Measurements from ENCODE around the gene SCUBE1. TPM values are rescaled to one million over a fixed set of nuclear protein-coding genes. Genes with fewer than 3 reads are reported as not detected.
A peak's percentile ranks its signal among the peaks of the same experiment; 100 is the strongest.

Gene SCUBE1
- total RNA-seq, 1 donor from 2014 or later, result 140 TPM

DNA sequence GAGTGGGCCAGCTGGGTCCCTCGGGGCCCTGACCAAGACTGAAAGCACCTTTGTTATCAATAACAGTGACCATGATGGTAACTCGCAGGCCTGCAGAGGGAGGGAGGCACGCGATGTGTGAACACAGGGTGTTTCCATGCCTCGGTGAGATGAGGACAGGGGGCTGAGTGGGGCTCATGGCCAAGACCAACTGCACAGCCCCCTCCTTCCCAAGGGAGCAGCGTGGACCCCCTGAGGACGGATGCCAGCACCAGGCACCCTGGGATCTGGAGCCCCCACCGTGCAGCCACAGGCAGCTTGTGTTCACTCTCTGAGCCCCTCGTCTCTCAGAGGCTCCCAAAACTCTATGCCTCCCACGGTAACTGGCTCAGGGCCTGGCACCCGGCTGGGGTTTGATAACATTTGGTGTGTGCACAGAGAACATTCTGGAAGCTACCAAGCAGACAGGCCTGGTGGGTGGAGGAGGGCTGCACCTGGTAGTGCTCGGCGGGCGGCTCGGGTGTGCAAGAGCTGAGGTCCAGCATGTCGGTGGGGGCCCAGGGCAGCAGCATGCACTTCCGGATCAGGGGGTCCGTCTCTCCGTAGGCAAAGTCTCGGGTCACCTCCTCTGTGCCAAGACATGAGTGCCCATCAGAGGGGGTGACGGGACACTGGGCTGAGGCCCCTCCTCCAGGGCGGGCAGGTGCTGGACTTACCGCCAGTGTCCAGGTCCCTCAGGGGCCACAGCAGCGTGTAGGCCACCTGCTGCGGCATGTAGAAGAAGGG, 163.8 kb downstream of the SCUBE1 start:
- DNase-seq (ENCODE audit: low spot score) (no peak), ATAC-seq (no peak)
- intact Hi-C loops (cut with DNase I), result no loop called here

DNA sequence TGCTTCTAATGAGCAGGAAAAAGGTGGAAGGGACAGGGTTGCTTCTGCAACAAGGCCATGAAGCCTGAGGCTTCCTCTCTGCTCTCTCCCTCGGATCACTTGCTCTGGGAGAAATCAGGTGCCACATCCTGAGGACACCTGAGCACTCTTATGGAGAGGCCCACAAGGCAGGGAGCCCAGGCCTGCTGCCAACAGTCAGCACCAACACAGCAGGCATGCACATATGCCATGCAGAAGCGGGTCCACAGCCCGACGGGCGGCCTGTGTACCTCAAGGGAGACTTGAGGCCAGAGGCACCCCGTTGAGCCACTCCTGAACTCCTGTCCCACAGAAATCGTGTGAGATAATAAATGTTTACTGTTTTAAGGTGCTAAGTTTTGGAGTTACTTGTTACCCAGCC, 165.7 kb downstream of the SCUBE1 start:
- intact Hi-C loops (cut with DNase I), result no loop called here
- DNase-seq (ENCODE audit: low spot score) (no peak), ATAC-seq (no peak)

DNA sequence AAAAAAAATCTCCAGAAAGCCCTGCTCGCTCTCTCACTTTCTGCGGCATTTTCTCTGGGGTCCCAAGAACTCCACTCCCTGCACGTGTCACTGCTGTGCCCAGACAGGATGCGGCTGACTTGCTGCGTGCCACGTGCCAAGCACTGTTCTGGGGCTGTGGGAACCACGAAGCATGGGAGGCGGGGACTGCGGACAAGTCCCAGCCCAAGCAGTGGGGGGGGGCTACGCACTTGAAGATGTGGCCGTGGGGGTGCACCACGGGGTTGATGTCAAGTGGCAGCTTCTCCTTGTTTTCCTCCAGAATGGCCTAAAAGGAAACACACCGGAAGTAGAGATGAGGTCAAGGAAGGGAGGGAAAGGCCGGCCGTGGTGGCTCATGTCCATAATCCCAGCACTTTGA, 167.1 kb downstream of the SCUBE1 start:
- DNase-seq (ENCODE audit: low spot score) (no peak), ATAC-seq (no peak)
- intact Hi-C loops (cut with DNase I), result no loop called here

DNA sequence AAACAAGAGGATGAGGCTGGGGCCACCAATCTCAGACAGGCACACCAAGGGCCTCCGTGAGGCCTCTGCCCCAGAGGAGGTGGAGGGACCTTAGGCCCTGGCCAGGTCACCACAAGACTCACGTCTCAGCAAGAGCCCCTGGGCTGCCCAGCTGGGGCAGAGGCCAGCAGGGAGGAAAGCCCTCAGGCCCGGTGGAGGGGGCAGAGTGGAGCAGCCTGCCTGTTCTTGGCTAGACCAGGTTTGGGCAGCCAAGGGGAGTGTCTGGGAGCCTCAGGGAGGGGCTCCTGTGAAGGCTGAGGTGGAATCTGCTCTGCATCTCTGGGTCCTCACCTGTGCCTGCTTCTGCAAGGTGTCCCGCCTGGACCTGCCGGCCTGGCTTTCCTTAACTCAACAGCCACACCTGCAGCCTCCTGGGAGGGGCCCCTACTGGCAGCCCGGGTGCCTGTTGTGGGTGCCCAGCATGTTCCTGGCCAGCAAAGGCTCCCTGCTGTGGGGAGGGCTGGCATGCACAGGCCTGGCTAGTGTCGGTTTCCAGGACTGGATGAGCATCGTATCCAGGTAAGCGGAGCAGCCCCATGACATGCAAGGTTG, 168.1 kb downstream of the SCUBE1 start:
- ATAC-seq (no peak), DNase-seq (ENCODE audit: low spot score) (no peak)
- intact Hi-C loops (cut with DNase I), result no loop called here

DNA sequence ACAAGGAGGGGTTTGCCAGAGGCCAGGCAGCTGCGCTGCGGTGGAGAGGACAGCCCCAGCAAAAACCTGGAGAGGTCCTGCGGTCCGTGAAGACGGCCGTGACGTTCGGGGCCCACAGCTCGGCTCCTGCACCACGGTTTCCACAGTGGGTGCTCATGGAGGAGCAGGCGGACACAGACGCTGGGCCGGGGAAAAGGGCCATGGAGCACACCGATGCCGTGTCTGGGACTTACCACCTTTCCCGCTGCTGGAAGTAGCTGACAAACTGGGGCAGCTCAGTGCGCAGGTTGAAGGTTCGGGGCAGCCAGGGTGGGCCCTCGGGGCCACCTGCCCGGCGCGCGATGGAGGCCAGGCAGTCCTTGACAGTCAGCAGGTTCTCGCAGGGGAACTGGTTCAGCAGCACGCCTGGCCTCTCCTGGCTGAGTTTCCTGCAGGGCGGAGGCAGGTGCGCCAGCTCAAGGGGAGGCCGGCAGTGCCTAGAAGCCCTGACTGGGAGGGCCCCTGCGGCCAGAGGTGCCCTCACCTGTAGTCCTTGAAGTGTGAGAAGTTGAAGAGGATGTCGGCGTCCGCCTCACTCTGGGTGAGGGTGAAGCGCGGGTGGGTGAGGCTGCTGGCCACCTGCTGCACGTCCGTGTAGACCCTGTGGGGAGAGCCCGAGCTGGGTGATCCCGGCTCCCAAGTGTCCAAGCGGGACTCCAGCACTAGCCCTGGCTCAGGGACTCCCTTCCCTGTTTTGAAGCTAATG, 169.0 kb downstream of the SCUBE1 start:
- no peak for DNase-seq (ENCODE audit: low spot score)
- ATAC-seq, result no peak
- intact Hi-C loops (cut with DNase I), result no loop called here

DNA sequence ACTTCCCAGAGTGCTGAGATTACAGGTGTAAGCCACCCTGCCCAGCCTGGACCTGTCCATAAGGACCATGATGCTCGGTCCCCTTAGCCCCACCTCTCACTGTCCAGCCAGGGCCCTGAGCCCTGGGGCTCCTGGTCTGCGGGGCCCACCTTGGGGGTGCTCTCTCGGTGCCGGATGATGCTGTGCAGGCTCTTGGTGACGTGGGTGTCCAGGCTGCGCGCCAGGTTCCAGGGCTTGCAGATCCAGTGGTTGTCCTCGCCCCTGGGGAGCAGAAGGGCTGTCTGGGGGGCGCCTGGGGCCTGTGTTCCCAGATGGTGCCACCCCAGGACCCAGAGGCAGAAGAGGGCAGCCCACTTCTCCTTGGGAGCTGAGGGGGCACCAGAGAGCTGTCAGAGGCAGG, 169.6 kb downstream of the SCUBE1 start:
- ATAC-seq (no peak), DNase-seq (ENCODE audit: low spot score) (no peak)
- intact Hi-C loops (cut with DNase I), result no loop called here

DNA sequence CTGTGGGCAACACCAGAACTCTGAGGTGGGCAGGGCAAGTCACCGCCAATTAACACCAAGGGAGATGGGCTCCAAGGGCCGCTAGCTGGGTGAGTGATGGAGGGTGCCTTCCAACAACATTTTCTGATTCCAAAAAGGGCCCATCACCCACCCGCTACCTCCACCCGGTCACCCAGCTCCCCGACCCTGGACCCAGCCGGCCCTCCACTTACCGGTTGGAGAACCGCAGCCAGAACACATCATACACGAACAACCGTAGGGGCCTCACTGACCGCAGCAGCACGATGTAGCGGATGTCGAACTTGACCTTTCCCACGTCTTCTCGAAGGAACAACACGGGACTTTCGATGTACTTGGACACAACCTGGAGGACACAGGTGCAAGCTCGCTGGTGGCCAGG, 171.0 kb downstream of the SCUBE1 start:
- intact Hi-C loops (cut with DNase I), result no loop called here
- DNase-seq (ENCODE audit: low spot score), result no peak
- ATAC-seq, result no peak

DNA sequence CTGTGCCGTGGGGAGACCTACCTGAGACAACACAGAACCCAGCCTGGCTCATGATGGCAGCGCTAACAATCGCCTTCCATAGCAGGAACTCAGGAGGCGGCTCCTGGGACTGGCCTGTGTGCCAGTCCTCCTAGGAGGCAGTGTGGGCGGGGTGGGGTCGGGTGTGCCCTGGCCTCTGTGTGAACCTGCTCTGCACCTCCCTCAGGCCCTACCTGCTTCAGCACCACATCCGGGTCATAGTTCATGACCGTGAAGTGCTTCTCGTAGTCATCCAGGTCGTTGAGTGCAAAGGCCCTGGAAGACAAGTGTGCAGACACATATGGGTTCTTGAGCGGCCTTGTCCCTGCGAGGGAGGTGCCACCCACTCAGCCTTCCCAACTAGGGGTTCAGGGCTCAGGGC, 171.6 kb downstream of the SCUBE1 start:
- intact Hi-C loops (cut with DNase I), result no loop called here
- ATAC-seq, result no peak
- DNase-seq (ENCODE audit: low spot score), result no peak

DNA sequence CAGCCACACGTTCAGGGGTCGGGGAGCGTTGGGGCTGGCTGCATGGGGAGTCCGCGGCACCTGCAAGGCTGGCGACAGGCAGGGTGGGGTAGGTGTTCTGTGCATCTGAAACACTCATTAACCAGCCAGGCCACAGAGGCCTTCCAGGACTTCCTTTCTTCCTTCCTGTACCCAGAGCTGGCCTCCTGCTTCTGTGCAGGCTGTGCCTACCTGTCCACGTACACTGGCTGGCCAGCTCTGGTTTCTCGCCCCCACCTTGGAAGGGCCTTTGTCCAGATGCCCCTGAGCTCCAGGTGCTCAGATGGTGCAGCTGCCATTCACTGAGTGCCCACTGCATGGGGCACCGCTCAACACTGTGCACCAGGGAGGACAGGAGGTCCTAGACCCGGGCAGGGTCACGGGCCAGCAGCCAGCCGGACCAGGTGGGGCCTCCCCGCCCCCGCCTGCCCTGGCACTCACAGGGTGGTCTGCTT, 172.1 kb downstream of the SCUBE1 start:
- ATAC-seq (no peak), DNase-seq (ENCODE audit: low spot score) (no peak)
- intact Hi-C loops (cut with DNase I), result no loop called here

DNA sequence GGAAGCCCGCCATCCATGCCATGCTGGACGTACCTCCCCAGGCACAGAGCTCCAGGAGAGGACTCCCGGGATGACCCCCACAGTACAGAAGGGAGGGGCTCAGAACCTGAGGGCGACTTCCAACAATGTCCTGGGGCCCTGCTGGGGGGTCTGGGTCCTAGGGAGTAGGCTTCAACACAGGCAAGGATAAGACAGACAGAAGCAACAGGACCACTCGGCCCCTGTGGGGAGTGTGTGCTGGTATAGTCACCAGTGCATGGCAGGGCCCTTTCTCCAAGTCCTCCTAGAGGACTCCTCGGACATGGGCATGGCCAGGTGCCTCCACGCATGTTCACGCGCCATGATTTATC, 173.1 kb downstream of the SCUBE1 start:
- ATAC-seq (no peak), DNase-seq (ENCODE audit: low spot score) (no peak)
- intact Hi-C loops (cut with DNase I), result no loop called here

DNA sequence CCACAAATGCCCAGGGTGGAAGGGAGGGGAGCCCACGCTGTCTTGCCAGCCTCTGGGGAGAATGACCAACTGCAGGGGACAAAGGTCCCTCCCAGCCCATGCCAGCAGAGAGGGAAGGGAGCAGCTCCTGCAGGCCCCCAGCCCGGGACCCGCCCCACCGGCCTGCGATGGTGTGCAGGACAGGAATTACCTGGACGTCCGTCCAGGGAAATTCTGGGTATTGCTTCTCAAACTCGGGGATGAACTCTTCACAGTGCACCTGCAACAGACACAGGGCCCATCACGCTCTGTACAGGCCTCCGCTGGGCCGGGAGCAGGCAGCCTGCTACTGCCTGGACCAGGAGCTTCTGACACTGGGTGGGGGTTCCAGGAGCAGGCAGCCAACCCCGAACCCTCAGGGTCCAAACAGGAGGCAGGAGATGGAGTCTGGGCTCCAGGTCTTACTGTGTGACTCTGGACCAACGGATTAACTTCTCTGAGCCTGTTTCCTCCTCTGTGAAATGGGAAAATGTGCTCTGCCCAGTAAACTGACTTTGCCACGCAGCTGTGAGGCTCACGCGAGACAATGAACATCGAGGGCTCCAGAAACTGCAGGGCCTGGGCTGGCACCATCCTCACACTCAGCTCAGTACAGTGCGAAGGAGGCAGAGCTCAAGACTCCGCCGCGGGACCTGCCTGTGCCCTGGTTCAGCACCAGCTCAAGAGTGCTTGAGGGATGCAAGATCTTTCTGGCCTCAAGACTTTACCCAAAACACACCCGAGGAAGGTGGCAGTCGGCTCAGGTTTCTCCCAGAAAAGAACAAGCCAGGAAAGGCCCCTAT, 173.7 kb downstream of the SCUBE1 start:
- ATAC-seq (no peak), DNase-seq (ENCODE audit: low spot score) (no peak)
- intact Hi-C loops (cut with DNase I), result no loop called here

DNA sequence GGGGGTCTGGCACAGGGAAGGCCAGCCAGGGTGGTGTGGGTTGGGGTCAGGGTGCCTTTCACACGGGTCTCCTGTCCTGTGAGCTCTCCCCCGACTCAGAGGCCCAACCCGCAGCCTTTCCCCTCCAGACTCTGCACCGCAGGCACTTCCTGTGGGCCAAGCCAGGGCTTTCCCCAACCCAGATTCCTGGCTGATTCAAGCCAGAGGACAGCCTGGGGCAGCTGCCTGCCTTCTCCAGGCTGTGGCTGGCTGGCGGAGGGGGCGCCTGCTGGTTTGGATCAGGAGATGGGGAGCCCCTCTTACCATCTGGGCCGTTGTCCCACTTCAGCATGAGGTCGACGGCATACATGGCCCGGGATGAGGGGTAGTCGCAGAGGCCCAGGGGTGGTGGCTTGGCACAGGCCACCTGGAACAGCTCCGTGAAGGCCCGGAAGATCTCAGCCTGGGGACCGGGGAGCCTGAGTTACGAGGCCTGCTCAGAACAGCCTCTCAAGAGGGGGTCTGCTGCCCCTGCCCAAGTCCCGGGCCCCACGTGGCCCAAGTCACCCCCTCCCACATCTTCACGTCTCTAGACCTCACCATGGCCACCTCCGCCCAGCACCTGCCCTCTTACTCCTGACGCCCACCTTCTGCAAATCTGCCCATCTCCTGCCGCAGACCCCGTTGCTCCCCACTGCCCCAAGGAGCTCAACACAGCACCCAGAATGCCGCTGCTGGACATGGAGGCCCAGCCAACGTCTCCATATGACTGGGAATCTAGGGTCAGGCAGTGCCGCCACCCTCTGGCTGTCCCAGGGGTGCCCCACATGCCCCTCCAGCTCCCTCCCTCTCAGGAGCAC, 174.5 kb downstream of the SCUBE1 start:
- ATAC-seq, result no peak
- intact Hi-C loops (cut with DNase I), result no loop called here
- no peak for DNase-seq (ENCODE audit: low spot score)

DNA sequence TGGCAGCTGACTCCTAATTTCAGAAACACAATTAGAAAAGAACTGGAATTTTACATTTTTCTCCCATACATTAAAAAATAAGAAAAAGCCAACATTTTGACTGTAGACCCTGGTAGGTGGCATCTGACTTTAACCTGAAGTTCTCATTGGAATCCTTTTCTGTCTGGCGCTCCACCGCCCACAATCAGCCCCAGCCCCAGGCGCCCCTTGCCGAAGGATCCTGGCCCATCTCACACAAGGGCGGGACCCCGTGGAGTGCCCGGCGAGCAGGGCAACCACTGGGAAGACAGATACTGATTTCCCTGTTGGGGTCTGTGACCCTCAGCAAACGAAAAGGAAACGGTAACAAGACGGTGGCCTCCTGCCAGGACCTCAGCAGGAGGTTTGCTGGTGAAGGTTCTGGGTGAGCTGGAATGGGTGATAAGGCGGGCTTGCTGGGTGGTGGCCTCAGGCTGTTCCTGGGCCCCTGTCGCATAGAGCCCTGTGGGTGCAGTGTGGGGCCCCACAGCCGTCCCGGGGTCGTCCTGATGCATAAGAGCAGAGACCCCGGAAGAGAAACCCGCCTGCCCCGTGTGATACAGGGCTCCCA, 176.1 kb downstream of the SCUBE1 start:
- ATAC-seq (no peak), DNase-seq (ENCODE audit: low spot score) (no peak)
- intact Hi-C loops (cut with DNase I), result no loop called here

DNA sequence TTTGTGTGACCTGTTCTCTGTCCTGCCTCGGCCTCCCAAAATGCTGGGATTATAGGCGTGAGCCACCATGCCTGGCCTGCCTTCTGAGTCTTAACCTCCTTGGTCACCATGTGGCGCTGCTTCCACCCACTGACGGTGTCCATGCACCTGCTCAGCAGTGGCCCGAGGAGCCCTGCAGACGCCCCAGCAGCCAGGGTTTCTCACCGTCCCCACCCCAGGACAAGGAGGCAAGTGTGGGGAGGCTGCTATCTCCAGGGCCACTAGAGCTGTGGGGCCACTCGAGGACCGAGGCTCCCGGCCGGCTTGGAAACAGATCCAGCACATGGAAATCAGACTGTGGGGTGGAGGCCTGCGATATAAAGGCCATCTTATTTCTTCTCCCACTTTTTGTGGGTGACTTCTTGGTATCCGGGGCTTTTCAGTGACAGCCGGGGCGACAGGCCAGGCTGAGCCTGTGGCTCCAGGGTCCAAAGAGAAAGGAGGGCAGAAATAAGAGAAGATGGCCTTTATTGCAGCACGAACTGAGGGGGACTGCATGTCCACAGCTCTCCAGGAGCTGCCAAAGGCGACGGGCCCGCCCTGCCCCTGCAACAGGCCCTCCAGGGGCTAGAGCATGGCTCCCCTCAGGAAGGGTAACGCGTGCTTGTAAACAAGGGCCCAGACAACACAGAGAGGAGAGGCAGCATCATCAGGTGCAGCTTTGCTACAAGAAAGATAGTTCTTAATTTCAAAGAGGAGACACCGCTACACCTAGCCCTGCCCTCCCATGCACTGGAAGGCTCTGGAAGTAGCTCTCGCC, 176.8 kb downstream of the SCUBE1 start:
- no peak for ATAC-seq

DNA sequence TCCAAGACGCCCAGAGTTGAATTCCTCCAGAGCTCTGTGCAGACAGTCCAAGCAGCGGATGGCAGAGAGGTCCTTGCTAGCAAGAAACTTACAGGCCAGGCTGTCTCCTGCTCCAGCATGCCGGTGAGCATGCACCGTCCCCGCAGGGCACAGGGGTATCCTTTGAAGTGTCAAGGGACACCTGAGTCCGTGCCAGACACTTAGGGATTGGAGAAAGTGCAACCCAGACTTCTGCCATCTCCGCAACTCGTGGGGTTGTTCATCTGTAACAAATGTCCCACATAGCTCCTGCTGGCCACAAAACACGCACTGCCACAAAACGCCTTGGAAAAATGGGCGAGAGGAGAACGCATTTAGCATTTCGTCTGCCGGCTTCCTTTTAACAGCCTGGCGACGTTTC, 178.5 kb downstream of the SCUBE1 start:
- intact Hi-C loops (cut with DNase I), result no loop called here
- DNase-seq (ENCODE audit: low spot score) (no peak), ATAC-seq (no peak)

More for the DNA sequence above, 176.8 kb downstream of the SCUBE1 start:
- DNase-seq (ENCODE audit: low spot score), result no peak
- intact Hi-C loops (cut with DNase I), result no loop called here

DNA sequence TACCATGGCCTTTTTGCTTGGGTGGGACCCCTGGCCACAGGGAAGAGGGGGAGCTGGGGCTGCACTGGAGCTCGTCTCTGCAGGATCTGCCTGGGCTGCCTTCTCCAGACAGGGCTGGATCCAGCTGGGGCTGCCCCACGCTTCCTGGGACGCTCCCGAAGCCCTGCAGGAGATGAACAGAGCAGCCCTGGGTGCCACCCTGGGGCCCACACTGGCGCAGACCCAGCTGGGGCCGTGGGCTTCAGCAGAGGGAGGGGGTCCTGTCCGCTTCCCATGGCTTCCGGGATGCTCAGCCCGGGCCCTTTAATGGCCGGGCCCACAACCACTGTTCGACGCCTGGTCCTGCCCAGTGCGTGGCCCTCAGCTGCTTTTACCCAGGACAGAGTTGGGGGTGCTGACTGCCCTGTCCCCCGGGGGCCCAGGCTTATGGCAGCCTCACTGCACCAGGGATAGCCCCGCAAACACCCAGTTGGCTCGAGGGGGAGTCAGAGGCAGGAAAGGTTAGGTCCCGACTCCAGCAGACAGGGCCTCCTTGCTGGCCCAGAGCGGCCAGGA, 179.9 kb downstream of the SCUBE1 start:
- intact Hi-C loops (cut with DNase I), result no loop called here
- DNase-seq (ENCODE audit: low spot score), result no peak
- ATAC-seq, result peak; percentile 7

DNA sequence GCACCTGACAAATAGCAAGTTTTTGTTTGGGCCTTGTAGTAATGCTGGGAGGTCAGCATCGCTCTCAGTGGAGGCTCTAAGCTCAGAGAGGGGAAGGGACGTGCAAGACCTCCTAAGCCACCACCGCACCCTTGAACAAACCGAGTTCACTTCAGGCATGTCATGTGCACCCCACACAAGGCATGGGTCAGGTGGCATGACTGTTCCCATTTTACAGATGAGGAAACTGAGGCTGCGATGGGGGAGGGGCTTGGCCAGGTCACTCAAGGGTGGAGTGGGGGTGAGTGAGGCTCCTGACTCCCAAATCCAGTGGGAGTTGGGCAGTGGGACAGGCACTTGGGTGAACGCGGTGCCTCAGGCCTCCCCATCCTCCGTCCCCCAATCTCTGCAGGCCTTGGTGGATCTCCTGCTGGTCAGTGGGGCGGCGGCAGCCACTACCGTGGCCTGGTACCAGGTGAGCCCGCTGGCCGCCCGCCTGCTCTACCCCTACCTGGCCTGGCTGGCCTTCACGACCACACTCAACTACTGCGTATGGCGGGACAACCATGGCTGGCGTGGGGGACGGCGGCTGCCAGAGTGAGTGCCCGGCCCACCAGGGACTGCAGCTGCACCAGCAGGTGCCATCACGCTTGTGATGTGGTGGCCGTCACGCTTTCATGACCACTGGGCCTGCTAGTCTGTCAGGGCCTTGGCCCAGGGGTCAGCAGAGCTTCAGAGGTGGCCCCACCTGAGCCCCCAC, 180.6 kb downstream of the SCUBE1 start:
- no peak for ATAC-seq
- intact Hi-C loops (cut with DNase I), result no loop called here
- DNase-seq (ENCODE audit: low spot score), result no peak
